Activated naive CD8-positive, alpha-beta T cell (primary cell): Measurements from ENCODE around the gene GPR50.

Experiments
- H3K27ac Mint-ChIP-seq: one replicate; pipeline ENCODE4 v1.8.0; 2021; ENCODE audit warnings: mixed read lengths
- H3K27me3 Mint-ChIP-seq: one replicate; pipeline ENCODE4 v1.8.0; 2021; ENCODE audit warnings: mixed read lengths
- H3K36me3 Mint-ChIP-seq: one replicate; pipeline ENCODE4 v1.8.0; 2021; ENCODE audit warnings: mixed read lengths
- H3K4me1 Mint-ChIP-seq: one replicate; pipeline ENCODE4 v1.8.0; 2021; ENCODE audit warnings: low read depth, mixed read lengths
- H3K4me3 Mint-ChIP-seq: one replicate; pipeline ENCODE4 v1.8.0; 2021; ENCODE audit warnings: mild to moderate bottlenecking, mixed read lengths
- H3K9me3 Mint-ChIP-seq: one replicate; pipeline ENCODE4 v1.8.0; 2021; ENCODE audit warnings: low read depth, mixed read lengths

GPR50 gene

GRCh38 chrX:151176231-151176750 is at the start of gene GPR50:
Gene GPR50 (plus strand): TSS chrX:151176584. CDS start chrX:151176722, 138 bp downstream.
- Mint-ChIP-seq H3K9me3 (no peaks in the 10 kb centered on the region), H3K27me3 (peaks cover 27% of the 10 kb centered on the region), H3K27ac (no peak within 1 kb of the TSS), H3K4me3 (no peak within 1 kb of the TSS), H3K4me1 (peaks cover 11% of the 10 kb centered on the region), H3K36me3 (no peaks in the 10 kb centered on the region)

DNA sequence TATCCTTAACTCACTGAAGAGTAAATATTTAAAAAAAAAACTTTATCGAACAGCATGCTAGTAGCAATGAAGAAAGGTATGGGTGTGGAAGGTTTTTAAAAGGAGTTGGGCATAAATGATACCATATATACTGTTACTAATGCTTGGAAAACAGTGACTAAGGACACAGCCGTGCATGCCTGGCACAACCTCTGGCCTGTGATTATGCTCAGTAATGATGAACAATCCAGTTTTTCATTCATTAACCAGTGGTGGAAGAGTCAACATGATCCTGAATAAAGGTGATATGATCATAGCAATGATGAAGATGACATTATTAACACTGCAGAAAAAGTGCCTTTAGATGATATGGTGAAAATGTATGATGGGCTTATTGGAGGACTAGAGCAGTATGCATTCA is 43.9 kb upstream of the GPR50 start:
- H3K36me3 Mint-ChIP-seq = no peaks in the 10 kb centered on the region
- H3K27ac Mint-ChIP-seq = no peak overlapping the region
- no peak overlapping the region for H3K4me3 Mint-ChIP-seq
- H3K4me1 Mint-ChIP-seq = no peaks in the 10 kb centered on the region
- no peaks in the 10 kb centered on the region for H3K27me3 Mint-ChIP-seq
- no peaks in the 10 kb centered on the region for H3K9me3 Mint-ChIP-seq

DNA sequence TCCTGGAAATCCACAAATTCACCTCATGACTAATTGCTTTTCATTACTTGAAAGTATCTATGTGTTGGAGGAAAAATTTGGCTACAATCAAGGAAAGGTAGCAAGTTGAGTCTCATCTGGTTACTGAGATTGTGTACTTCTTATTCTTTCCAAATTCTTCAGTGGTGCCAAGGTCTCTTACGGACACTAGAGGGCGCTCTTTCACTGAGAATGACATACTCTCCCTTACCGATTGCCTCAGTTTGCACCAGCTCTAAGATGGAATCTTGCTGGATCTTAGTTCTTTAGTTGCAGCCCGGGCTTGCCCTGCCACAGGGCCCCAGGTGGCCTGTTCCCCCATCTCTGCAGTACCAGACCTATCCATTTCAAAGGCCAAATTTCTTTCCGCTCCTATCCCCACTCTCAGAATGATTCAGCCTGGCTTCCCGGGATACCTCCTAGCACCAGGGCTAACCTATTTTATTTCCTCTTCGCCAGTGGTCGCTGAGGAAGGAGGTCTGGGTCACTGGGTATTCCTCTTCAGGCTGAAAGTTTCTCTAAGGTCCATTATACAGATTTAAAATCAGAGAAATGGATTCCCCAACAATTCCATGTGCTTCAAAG is 24.6 kb upstream of the GPR50 start:
- Mint-ChIP-seq H3K4me1 (no peaks in the 10 kb centered on the region), H3K36me3 (no peaks in the 10 kb centered on the region), H3K27ac (no peak overlapping the region), H3K4me3 (no peak overlapping the region), H3K27me3 (peaks cover 10% of the 10 kb centered on the region), H3K9me3 (no peaks in the 10 kb centered on the region)

GRCh38 chrX:151153086-151153485 is 23.3 kb upstream of the GPR50 start:
- Mint-ChIP-seq H3K27me3 (peaks cover 9% of the 10 kb centered on the region), H3K36me3 (no peaks in the 10 kb centered on the region), H3K4me3 (no peak overlapping the region)

GRCh38 chrX:151153667-151154066 is 22.7 kb upstream of the GPR50 start:
- no peaks in the 10 kb centered on the region for H3K36me3 Mint-ChIP-seq
- no peaks in the 10 kb centered on the region for H3K4me1 Mint-ChIP-seq
- H3K4me3 Mint-ChIP-seq = no peak overlapping the region
- H3K27me3 Mint-ChIP-seq = peaks cover 9% of the 10 kb centered on the region
- H3K9me3 Mint-ChIP-seq = no peaks in the 10 kb centered on the region
- no peak overlapping the region for H3K27ac Mint-ChIP-seq

More at GRCh38 chrX:151153086-151153485, 23.3 kb upstream of the GPR50 start:
- Mint-ChIP-seq H3K4me1 (no peaks in the 10 kb centered on the region), H3K9me3 (no peaks in the 10 kb centered on the region), H3K27ac (no peak overlapping the region)

- H3K4me1 Mint-ChIP-seq = no peaks in the 10 kb centered on the region
- H3K36me3 Mint-ChIP-seq = no peaks in the 10 kb centered on the region
- H3K9me3 Mint-ChIP-seq = no peaks in the 10 kb centered on the region
- H3K27ac Mint-ChIP-seq = no peak overlapping the region
- peaks cover 8% of the 10 kb centered on the region for H3K27me3 Mint-ChIP-seq
- no peak overlapping the region for H3K4me3 Mint-ChIP-seq
These were observed 21.1 kb upstream of the GPR50 start for GRCh38 chrX:151155234-151155633.

DNA sequence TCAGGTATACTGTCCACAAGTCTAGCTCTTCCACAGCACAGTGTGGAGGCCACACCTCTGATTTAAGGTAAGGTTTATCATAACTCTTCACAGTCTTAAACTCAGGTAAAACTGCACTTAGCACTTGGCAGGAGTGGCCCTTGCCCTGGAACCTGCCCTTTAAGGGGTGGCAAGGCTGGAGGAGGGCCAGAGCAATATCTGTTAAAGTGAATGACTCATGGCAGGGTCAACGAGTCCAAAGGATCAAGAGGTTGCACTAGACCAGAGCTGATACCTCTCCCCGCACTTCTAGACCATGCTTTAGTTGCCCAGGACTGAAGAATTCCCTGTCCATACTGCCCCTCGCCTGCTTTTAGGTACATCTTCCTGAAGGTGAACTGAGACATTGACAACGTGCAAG is 14.7 kb upstream of the GPR50 start:
- Mint-ChIP-seq H3K9me3 (no peaks in the 10 kb centered on the region), H3K36me3 (no peaks in the 10 kb centered on the region), H3K27ac (no peak overlapping the region), H3K4me1 (no peaks in the 10 kb centered on the region), H3K27me3 (peaks cover 5% of the 10 kb centered on the region), H3K4me3 (no peak overlapping the region)

GRCh38 chrX:151167791-151168345 is 8.5 kb upstream of the GPR50 start:
- Mint-ChIP-seq H3K4me1 (no peaks in the 10 kb centered on the region), H3K27ac (no peak overlapping the region), H3K27me3 (peaks cover 8% of the 10 kb centered on the region), H3K36me3 (no peaks in the 10 kb centered on the region), H3K9me3 (no peaks in the 10 kb centered on the region), H3K4me3 (no peak overlapping the region)

GRCh38 chrX:151169783-151170182 is 6.6 kb upstream of the GPR50 start:
- Mint-ChIP-seq H3K36me3 (no peaks in the 10 kb centered on the region), H3K27me3 (peaks cover 5% of the 10 kb centered on the region), H3K4me3 (no peak overlapping the region), H3K4me1 (no peaks in the 10 kb centered on the region), H3K27ac (no peak overlapping the region), H3K9me3 (no peaks in the 10 kb centered on the region)

DNA sequence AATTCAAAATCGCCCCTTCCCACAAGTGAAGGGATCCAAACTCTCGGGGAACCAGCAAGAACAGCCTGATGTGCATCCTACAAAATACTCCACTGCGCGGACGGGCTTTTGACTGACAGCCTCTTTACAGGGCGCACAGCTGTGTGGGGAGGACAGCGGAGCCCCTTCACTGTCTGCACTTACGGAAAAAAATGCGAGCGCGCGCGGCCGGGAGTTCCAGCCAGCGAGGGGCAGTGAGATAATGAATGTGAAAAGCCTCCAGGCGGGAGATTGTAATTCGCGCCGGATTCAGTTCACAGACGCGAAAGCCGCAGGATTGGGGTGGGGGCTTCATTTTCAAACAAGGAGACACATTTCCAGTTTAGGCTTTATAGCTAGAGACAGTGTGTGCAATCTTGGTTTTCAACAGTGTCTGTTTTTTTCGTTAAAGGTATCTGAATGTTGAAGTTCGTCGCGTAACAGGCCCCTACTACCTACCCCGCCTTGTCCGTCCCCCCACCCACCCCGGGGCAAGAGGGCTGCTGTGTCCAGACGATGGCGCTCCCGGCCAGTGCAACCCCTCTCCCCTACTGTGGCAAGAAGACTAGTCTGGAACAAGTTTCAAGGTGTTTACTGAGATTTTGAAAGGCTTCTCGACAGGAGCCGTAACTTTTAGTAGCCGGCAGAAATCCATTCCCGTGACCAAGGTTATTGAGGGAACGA is 1.7 kb upstream of the GPR50 start:
- no peak overlapping the region for H3K4me3 Mint-ChIP-seq
- H3K27ac Mint-ChIP-seq = no peak overlapping the region
- peaks cover 14% of the 10 kb centered on the region for H3K27me3 Mint-ChIP-seq
- peaks cover 9% of the 10 kb centered on the region for H3K4me1 Mint-ChIP-seq
- no peaks in the 10 kb centered on the region for H3K36me3 Mint-ChIP-seq
- H3K9me3 Mint-ChIP-seq = no peaks in the 10 kb centered on the region

DNA sequence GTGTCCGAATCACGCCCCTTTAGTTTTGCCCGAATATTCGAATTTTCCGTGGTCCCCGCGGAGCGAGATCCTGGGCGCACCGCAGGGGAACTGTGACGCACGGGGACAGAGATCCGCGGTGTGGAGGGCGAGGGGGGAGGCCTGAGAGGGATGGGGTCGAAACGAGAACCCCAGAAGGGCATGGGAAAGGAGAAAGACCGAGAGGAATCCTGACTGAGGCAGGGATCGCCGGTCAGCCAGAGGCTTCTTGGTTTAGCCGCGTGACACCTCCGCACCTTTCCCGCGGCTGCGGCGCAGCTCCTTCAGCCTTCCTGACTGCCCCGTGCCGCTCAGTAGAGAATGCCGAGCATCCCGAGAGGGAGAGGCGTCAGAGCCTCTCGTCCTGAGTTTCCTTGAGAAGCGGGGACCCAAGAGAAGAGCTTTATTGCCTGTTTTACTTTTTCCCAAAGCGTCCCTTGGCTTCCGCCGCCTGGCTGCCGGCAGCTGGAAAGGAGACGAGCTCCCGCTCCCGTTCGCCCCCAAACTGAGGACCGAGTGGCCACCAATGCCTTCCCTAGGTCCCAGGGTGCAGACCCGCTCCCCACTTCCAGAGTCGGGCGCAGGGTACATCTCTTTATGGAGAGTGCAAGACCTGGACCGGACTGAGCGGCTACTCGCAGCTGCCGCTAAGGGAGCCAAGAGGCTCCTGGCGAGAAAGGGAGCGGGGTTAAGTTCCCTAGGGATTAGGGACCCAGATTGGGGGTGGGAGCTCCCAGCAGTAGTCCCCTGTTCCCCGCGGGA is 911 bp upstream of the GPR50 start:
- Mint-ChIP-seq H3K4me3 (no peak overlapping the region), H3K9me3 (no peaks in the 10 kb centered on the region), H3K27me3 (peaks cover 19% of the 10 kb centered on the region), H3K36me3 (no peaks in the 10 kb centered on the region), H3K4me1 (peaks cover 11% of the 10 kb centered on the region), H3K27ac (no peak overlapping the region)

DNA sequence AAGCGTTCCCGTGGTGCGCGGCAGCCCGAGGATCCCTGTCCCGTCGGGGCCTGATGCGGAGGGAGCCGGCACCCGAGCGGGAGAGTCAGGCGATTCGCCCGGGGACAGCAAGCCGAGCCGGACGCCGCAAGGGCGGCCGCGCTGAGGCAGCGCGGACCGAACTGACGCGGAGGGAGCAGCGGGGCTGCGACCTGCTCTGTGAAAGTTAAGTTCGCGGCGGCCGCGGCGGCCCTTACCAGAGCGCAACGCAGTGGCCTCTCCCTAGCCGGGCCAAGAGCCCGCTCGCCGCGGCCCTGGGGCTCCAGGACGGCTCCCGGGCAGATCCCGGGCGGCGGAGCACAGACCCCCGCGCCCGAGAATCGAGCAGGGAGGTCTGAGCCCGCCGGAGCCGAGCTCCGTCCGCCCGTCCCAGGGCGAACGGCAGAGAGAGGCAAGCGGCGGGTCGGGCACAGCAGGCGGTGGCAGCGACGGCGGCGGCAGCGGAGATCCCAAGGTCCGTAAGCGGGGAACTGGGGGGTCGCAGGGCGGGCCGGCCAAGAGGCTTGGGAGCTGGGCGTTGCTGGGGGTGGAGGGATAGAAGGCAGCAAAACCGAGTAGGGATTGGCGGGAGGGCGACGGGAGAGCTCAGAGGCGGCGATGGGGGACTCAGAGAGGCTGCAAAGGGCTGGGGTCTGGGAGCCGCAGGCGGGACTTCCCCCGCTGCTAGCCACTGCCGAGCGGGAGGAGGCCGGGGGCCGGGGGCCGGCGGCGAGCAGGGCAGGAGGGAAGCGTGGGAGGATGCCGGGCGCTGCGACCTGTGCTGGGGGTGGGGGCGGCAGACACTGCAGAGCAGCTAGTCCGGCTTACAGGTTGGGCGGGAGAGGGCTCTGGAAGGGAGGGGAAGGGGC is 1.0 kb downstream of the GPR50 start:
- no peaks in the 10 kb centered on the region for H3K36me3 Mint-ChIP-seq
- peaks cover 11% of the 10 kb centered on the region for H3K4me1 Mint-ChIP-seq
- peaks cover 31% of the 10 kb centered on the region for H3K27me3 Mint-ChIP-seq
- no peaks in the 10 kb centered on the region for H3K9me3 Mint-ChIP-seq
- no peak overlapping the region for H3K4me3 Mint-ChIP-seq
- no peak overlapping the region for H3K27ac Mint-ChIP-seq

DNA sequence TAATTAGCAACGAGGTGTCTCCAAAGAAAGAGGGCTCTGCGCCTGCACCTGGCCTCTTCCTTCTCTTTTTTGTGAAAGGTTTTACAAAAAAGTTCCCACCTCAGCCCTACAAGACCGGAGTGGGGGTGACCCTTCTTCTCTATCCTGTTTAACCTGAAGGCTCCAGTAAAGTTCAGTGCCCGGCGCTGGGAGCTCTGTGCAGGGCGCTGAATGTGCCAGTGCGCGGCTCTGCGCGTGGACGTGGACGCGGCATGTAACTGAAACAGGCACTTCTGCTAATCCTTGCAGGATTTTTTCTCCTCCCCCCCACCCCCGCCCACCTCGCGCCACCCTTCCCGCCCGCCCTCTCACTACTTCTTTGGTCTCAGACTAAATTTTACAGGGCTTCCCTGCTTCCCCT is 2.4 kb downstream of the GPR50 start:
- peak overlapping the region; percentile 75 for H3K4me3 Mint-ChIP-seq
- H3K27me3 Mint-ChIP-seq = peaks cover 29% of the 10 kb centered on the region
- peaks cover 11% of the 10 kb centered on the region for H3K4me1 Mint-ChIP-seq
- H3K9me3 Mint-ChIP-seq = no peaks in the 10 kb centered on the region
- H3K36me3 Mint-ChIP-seq = no peaks in the 10 kb centered on the region
- H3K27ac Mint-ChIP-seq = no peak overlapping the region

DNA sequence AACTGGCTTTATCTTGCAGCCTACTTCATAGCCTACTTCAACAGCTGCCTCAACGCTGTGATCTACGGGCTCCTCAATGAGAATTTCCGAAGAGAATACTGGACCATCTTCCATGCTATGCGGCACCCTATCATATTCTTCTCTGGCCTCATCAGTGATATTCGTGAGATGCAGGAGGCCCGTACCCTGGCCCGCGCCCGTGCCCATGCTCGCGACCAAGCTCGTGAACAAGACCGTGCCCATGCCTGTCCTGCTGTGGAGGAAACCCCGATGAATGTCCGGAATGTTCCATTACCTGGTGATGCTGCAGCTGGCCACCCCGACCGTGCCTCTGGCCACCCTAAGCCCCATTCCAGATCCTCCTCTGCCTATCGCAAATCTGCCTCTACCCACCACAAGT is 4.0 kb downstream of the GPR50 start:
- Mint-ChIP-seq H3K36me3 (no peaks in the 10 kb centered on the region), H3K9me3 (no peaks in the 10 kb centered on the region), H3K27me3 (peaks cover 30% of the 10 kb centered on the region), H3K4me1 (peaks cover 14% of the 10 kb centered on the region), H3K4me3 (no peak overlapping the region), H3K27ac (no peak overlapping the region)
